MCF 10A (cell line): ENCODE measurements around the gene CRTC2. TPM values are rescaled to one million over a fixed set of nuclear protein-coding genes. Genes with fewer than 3 reads are reported as not detected.

ENCODE experiments used
- BruUV-seq: library from RNA; stranded (reverse); fragments of 400-500 nt; replicated peaks from 2 replicates; lab custom pipeline; 2021; lab: Mats Ljungman, UMichigan
- CTCF ChIA-PET: fragments of 300-600 bp; sonication (Branson Sonifier 250); formaldehyde crosslinking; extraction: SDS; loops from one replicate; lab custom pipeline; 2021; ENCODE audit warnings: antibody characterized with exemption, inconsistent platforms; lab: Yijun Ruan, JAX
- POLR2A ChIA-PET: fragments of 300-600, 350-650 bp; sonication (Branson Sonifier 250); formaldehyde crosslinking; extraction: SDS; loops from one replicate; lab custom pipeline; 2020; ENCODE audit warnings: antibody characterized with exemption, inconsistent platforms; lab: Yijun Ruan, JAX
- DNase-seq: peaks from one replicate; pipeline ENCODE4 v3.0.0-alpha.2; 2018; ENCODE audit not compliant: unreplicated experiment
- H3K27ac Mint-ChIP-seq: one replicate; pipeline ENCODE4 v1.8.0; 2022; ENCODE audit warnings: mild to moderate bottlenecking, low read depth, mixed read lengths; ENCODE audit not compliant: unreplicated experiment
- H3K27me3 Mint-ChIP-seq: one replicate; pipeline ENCODE4 v1.8.0; 2022; ENCODE audit warnings: mixed read lengths; ENCODE audit not compliant: insufficient read depth, unreplicated experiment
- H3K36me3 Mint-ChIP-seq: one replicate; pipeline ENCODE4 v1.8.0; 2022; ENCODE audit warnings: mild to moderate bottlenecking, moderate library complexity, mixed read lengths; ENCODE audit not compliant: insufficient read depth, unreplicated experiment
- H3K4me1 Mint-ChIP-seq: one replicate; pipeline ENCODE4 v1.8.0; 2022; ENCODE audit warnings: mixed read lengths; ENCODE audit not compliant: insufficient read depth, unreplicated experiment
- H3K4me3 Mint-ChIP-seq: one replicate; pipeline ENCODE4 v1.8.0; 2022; ENCODE audit warnings: mild to moderate bottlenecking, moderate library complexity, mixed read lengths; ENCODE audit not compliant: unreplicated experiment
- H3K9me3 Mint-ChIP-seq: one replicate; pipeline ENCODE4 v1.8.0; 2022; ENCODE audit warnings: mixed read lengths; ENCODE audit not compliant: unreplicated experiment
- CTCF ChIP-seq: fragments of 200-600 bp; IDR thresholded peaks from one replicate; pipeline ENCODE4 v1.8.0; 2022; ENCODE audit warnings: antibody characterized with exemption, mild to moderate bottlenecking; ENCODE audit not compliant: unreplicated experiment
- intact Hi-C: fragments of 100-400 bp; cut with micrococcal nuclease; formaldehyde crosslinking; loops from 2 replicates; pipeline ENCODE4 v1.14.1; 2022
- total RNA-seq: library from RNA; stranded (reverse); gene quantifications from 2 replicates; pipeline ENCODE4 v1.2.3, GENCODE V29; 2022

CRTC2 gene
- total RNA-seq, 1 experiment from 2014 or later, result 47.0 TPM

DNA sequence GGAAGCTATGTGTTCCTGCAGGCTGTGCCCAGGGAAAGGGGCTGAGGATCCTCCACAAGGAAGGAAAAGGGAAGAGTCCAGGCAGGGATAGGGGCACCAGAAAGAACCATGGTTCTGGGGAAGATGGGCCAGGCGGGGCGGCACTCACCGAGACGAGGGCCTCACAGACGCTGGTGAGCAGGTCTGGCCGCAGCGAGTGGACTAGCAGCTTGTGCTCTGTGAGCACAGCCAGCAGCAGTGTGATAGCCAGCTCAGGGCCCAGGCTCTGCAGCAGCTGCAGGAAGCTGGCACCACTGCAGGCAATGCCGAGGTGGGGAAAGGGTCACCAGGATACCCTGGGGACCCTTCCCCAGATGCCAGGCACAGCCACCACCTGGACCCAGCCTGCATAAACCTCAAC is 17.7 kb downstream of the CRTC2 start:
- POLR2A ChIA-PET, result interaction anchor here (0.7 to 2.8 kb wide), 6 partner anchors 12 to 157 kb away, joined by 3 to 9 read pairs (median 6); partner anchors contain the start of genes GATAD2B and SLC39A1
- intact Hi-C loops, result no loop called here

DNA sequence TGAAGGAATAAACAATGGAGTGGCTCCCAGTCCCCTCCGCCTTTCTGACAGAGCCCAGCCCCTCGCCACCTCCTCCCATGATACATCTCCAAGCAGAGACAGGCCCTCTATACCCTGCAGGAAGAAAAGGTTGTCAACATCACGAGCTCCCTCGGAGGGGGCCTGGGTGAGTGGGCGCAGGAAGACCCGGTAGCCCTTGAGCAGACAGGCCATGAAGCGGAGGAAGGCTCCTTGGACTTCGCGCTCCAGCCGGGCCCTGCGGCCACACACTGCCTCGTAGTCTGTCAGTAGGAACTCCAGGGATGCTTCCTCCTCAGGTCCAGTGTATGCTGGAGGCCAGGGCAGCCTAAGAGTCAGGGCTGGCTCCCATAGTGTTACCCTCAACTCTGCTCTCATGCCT is 18.9 kb downstream of the CRTC2 start:
- peaks cover 65% of the 10 kb centered on the region for H3K36me3 Mint-ChIP-seq
- intact Hi-C loops, result no loop called here
- no TSS peak for BruUV-seq
- no peak for DNase-seq
- no peaks in the 10 kb centered on the region for H3K9me3 Mint-ChIP-seq
- no peaks in the 10 kb centered on the region for H3K27me3 Mint-ChIP-seq
- ChIA-PET CTCF (interaction anchor here (0.6 to 1.8 kb wide), 3 partner anchors 48 to 325 kb away, joined by 3 to 11 read pairs (median 4); no protein-coding TSS in a partner anchor), POLR2A (interaction anchor here (1.3 to 2.8 kb wide), 6 partner anchors 11 to 156 kb away, joined by 3 to 9 read pairs (median 6); partner anchors contain the start of genes GATAD2B, RPS27 and SLC39A1)
- H3K27ac Mint-ChIP-seq, result no peak overlapping the region
- no peak overlapping the region for H3K4me3 Mint-ChIP-seq
- peaks cover 3% of the 10 kb centered on the region for H3K4me1 Mint-ChIP-seq
- no peak for TF ChIP-seq CTCF

More for the DNA sequence above, 17.7 kb downstream of the CRTC2 start:
- no peak for TF ChIP-seq CTCF
- Mint-ChIP-seq H3K36me3 (peaks cover 52% of the 10 kb centered on the region), H3K9me3 (no peaks in the 10 kb centered on the region), H3K27ac (no peak overlapping the region), H3K4me3 (no peak overlapping the region), H3K27me3 (no peaks in the 10 kb centered on the region), H3K4me1 (peaks cover 15% of the 10 kb centered on the region)
- no TSS peak for BruUV-seq
- DNase-seq, result no peak
- CTCF ChIA-PET, result interaction anchor here (1.3 to 1.8 kb wide), 2 partner anchors 120 to 144 kb away, joined by 3 to 11 read pairs; no protein-coding TSS in a partner anchor

- no peaks in the 10 kb centered on the region for H3K9me3 Mint-ChIP-seq
- CTCF ChIA-PET, result interaction anchor here (0.6 to 1.8 kb wide), 3 partner anchors 48 to 325 kb away, joined by 3 to 11 read pairs (median 4); no protein-coding TSS in a partner anchor
- intact Hi-C loops, result no loop called here
- no peak for DNase-seq
- POLR2A ChIA-PET, result interaction anchor here (1.3 to 2.8 kb wide), 4 partner anchors 10 to 155 kb away, joined by 3 to 9 read pairs (median 8); partner anchors contain the start of gene RPS27
- no peak for TF ChIP-seq CTCF
- no peak overlapping the region for H3K27ac Mint-ChIP-seq
- BruUV-seq, result no TSS peak
- H3K4me3 Mint-ChIP-seq, result no peak overlapping the region
- H3K36me3 Mint-ChIP-seq, result peaks cover 68% of the 10 kb centered on the region
- H3K27me3 Mint-ChIP-seq, result no peaks in the 10 kb centered on the region
- no peaks in the 10 kb centered on the region for H3K4me1 Mint-ChIP-seq
Measured at GRCh38 chr1:153938996-153939395, 19.4 kb downstream of the CRTC2 start.

- no peaks in the 10 kb centered on the region for H3K4me1 Mint-ChIP-seq
- peaks cover 75% of the 10 kb centered on the region for H3K36me3 Mint-ChIP-seq
- ChIA-PET CTCF (interaction anchor here (0.7 kb wide), 1 partner anchor 365 kb away, joined by 3 read pairs; no protein-coding TSS in a partner anchor), POLR2A (interaction anchor here (0.5 to 2.0 kb wide), 2 partner anchors 14 to 53 kb away, joined by 3 to 5 read pairs; no protein-coding TSS in a partner anchor)
- BruUV-seq, result no TSS peak
- no peak for DNase-seq
- no peak overlapping the region for H3K4me3 Mint-ChIP-seq
- H3K9me3 Mint-ChIP-seq, result no peaks in the 10 kb centered on the region
- no peaks in the 10 kb centered on the region for H3K27me3 Mint-ChIP-seq
- intact Hi-C loops, result no loop called here
- H3K27ac Mint-ChIP-seq, result peak overlapping the region; percentile 13
- TF ChIP-seq CTCF, result no peak
Measured at GRCh38 chr1:153937331-153937730, 21.1 kb downstream of the CRTC2 start.
